CD8-positive, alpha-beta memory T cell (primary cell): ENCODE measurements around the gene KDM4C. TPM values are rescaled to one million over a fixed set of nuclear protein-coding genes. Genes with fewer than 3 reads are reported as not detected.

Source experiments
- CTCF ChIA-PET: fragments of 350-600 bp; sonication (Branson Sonifier 250); formaldehyde crosslinking; loops from one replicate; lab custom pipeline; 2021; ENCODE audit warnings: antibody characterized with exemption; lab: Charles Lee
- POLR2A ChIA-PET: fragments of 350-600 bp; sonication (Branson Sonifier 250); formaldehyde crosslinking; loops from one replicate; lab custom pipeline; 2021; ENCODE audit warnings: antibody characterized with exemption; lab: Charles Lee
- DNase-seq, 5 donors: peaks; one replicate each; pipeline versions ENCODE4 v3.0.0 to v3.0.0-alpha.2; 2020 to 2022; ENCODE audit warnings: mixed read lengths in 1 of 5
- H3K27ac ChIP-seq: one replicate; pipeline ENCODE4 v1.7.0; 2013; ENCODE audit warnings: low read depth, mild to moderate bottlenecking, low read length, moderate library complexity
- H3K27me3 ChIP-seq: 2 replicates; pipeline ENCODE4 v1.7.0; 2013; ENCODE audit warnings: low read length, mild to moderate bottlenecking; ENCODE audit not compliant: insufficient read depth, poor library complexity, severe bottlenecking
- H3K36me3 ChIP-seq: 2 replicates; pipeline ENCODE4 v1.7.0; 2013; ENCODE audit warnings: mild to moderate bottlenecking, low read length, moderate library complexity; ENCODE audit not compliant: insufficient read depth
- H3K4me1 ChIP-seq: 2 replicates; pipeline ENCODE4 v1.7.0; 2013; ENCODE audit warnings: mild to moderate bottlenecking, low read length, moderate library complexity; ENCODE audit not compliant: insufficient read depth
- H3K4me3 ChIP-seq: 2 replicates; pipeline ENCODE4 v1.7.0; 2013; ENCODE audit warnings: mild to moderate bottlenecking, low read length
- H3K9me3 ChIP-seq: 2 replicates; pipeline ENCODE4 v1.7.0; 2013; ENCODE audit warnings: mild to moderate bottlenecking, low read length
- H3K27ac Mint-ChIP-seq, 8 donors: one replicate each; pipeline ENCODE4 v1.8.0; 2020 to 2021; ENCODE audit warnings: mixed read lengths in 8 of 8, mild to moderate bottlenecking in 6 of 8, inconsistent platforms in 3 of 8, moderate library complexity in 3 of 8
- H3K27me3 Mint-ChIP-seq, 2 donors: one replicate each; pipeline ENCODE4 v1.8.0; 2020 to 2021; ENCODE audit warnings: mixed read lengths in 2 of 2, mild to moderate bottlenecking in 1 of 2, moderate library complexity in 1 of 2
- H3K36me3 Mint-ChIP-seq, 3 donors: one replicate each; pipeline ENCODE4 v1.8.0; 2020 to 2021; ENCODE audit warnings: mixed read lengths in 3 of 3, inconsistent platforms in 1 of 3, mild to moderate bottlenecking in 1 of 3
- H3K4me1 Mint-ChIP-seq, 3 donors: one replicate each; pipeline ENCODE4 v1.8.0; 2020 to 2021; ENCODE audit warnings: mixed read lengths in 3 of 3, inconsistent platforms in 1 of 3, mild to moderate bottlenecking in 1 of 3
- H3K4me3 Mint-ChIP-seq, 7 donors: one replicate each; pipeline ENCODE4 v1.8.0; 2020 to 2021; ENCODE audit warnings: mixed read lengths in 7 of 7, mild to moderate bottlenecking in 6 of 7, moderate library complexity in 4 of 7, inconsistent platforms in 2 of 7
- H3K9me3 Mint-ChIP-seq, 5 donors: one replicate each; pipeline ENCODE4 v1.8.0; 2020 to 2022; ENCODE audit warnings: mixed read lengths in 5 of 5, mild to moderate bottlenecking in 3 of 5, moderate library complexity in 2 of 5, inconsistent platforms in 1 of 5
- polyA plus RNA-seq: library from polyadenylated mRNA; unstranded; fragments of 300-500 nt; fragmentation: Illumina TruSeq; gene quantifications from one replicate; pipeline ENCODE4 v1.2.3, GENCODE V29; 2021
- total RNA-seq, 2 experiments: library from RNA; stranded (reverse); gene quantifications; one replicate each; pipeline ENCODE4 v1.2.3, GENCODE V29; 2021

KDM4C gene
- total and polyA plus RNA-seq, 3 experiments from 2014 or later: 25.9 to 31.9 (median 26.8) TPM

- Histone ChIP-seq H3K9me3 (no peaks in the 10 kb centered on the region), H3K27me3 (no peaks in the 10 kb centered on the region), H3K36me3 (peaks cover 5% of the 10 kb centered on the region), H3K4me1 (no peaks in the 10 kb centered on the region), H3K27ac (no peak overlapping the region), H3K4me3 (no peak overlapping the region)
- Mint-ChIP-seq H3K4me3 (no peak overlapping the region), H3K27ac (peak overlapping the region in 5 of 8 donors; percentile 4 to 58 (median 51)), H3K27me3 (no peaks in the 10 kb centered on the region), H3K4me1 (peaks cover 7 to 17% (median 13%) of the 10 kb centered on the region in 3 donors), H3K9me3 (no peaks in the 10 kb centered on the region), H3K36me3 (peaks cover 16 to 59% (median 25%) of the 10 kb centered on the region in 3 donors)
- CTCF ChIA-PET: interaction anchor here (1.0 kb wide), 1 partner anchor 11 kb away, joined by 3 read pairs; no protein-coding TSS in a partner anchor
- no peak for DNase-seq
- POLR2A ChIA-PET: no interaction called here
These were observed 71.3 kb downstream of the KDM4C start for GRCh38 chr9:6829027-6829426.

DNA sequence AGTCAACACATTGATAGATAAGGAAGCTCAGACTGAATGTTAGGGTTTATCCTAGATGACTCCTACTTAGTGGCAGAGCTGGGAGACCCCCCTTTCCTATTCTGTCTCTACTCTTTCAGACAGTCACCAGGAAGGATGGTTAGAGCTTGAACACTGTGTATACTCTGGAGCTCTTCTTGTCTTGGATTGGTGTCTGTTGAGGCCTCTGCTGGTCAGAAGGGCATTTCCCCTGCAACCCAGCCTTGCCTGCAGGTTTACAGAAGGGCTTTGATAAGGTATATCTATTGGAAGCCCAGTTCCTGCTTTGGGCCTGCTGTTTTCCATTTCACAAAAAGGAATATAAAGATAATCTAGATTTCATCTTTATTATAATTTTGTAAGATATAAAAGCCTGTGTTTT, 71.8 kb downstream of the KDM4C start:
- Mint-ChIP-seq H3K4me1 (peaks cover 7 to 14% (median 13%) of the 10 kb centered on the region in 3 donors), H3K36me3 (peaks cover 21 to 61% (median 29%) of the 10 kb centered on the region in 3 donors), H3K9me3 (no peaks in the 10 kb centered on the region), H3K27me3 (no peaks in the 10 kb centered on the region), H3K27ac (peak overlapping the region in 2 of 8 donors; percentile 51 to 58), H3K4me3 (no peak overlapping the region)
- Histone ChIP-seq H3K4me1 (no peaks in the 10 kb centered on the region), H3K9me3 (no peaks in the 10 kb centered on the region), H3K27me3 (no peaks in the 10 kb centered on the region), H3K27ac (no peak overlapping the region), H3K4me3 (no peak overlapping the region), H3K36me3 (peaks cover 5% of the 10 kb centered on the region)
- CTCF ChIA-PET: interaction anchor here (1.0 kb wide), 1 partner anchor 10 kb away, joined by 3 read pairs; no protein-coding TSS in a partner anchor
- POLR2A ChIA-PET: no interaction called here
- no peak for DNase-seq

DNA sequence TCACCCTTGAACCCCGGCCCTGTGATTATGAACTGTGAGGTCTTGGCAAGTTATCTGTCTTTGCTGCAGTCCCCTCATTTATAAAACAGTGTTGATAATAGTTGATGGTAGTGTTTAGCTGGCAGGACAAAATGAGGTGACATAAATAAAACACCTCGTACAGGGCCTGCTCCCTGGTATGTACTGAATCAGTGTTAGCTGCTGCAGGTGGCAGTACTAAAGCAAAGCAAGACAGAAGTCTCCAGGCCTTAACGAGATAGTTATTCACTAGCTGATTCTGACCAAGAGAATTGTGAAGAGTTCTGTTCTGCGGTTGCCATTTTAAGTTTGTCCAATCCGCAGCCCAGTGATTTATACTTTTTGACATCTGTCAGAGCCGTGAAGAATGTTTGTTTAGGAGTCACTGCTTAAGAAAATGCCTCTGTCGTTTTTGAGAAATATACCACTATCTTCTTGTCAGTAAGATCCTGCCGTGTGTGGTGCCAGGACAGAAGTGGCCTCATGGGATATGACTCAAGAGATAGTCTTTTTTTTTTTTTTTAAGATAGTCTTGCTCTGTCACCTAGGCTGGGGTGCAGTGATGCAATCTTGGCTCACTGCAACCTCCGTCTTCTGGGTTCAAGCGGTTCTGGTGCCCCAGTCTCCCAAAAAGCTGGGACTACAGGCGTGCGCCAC, 75.9 kb downstream of the KDM4C start:
- H3K27ac Mint-ChIP-seq: peak overlapping the region in 1 of 8 donors; percentile 65
- H3K4me3 Mint-ChIP-seq: no peak overlapping the region
- Histone ChIP-seq H3K4me3 (no peak overlapping the region), H3K27ac (no peak overlapping the region), H3K9me3 (no peaks in the 10 kb centered on the region), H3K4me1 (no peaks in the 10 kb centered on the region), H3K27me3 (no peaks in the 10 kb centered on the region), H3K36me3 (peaks cover 4% of the 10 kb centered on the region)
- no peaks in the 10 kb centered on the region for H3K9me3 Mint-ChIP-seq
- H3K4me1 Mint-ChIP-seq: peaks cover 7 to 17% (median 11%) of the 10 kb centered on the region in 3 donors
- DNase-seq: no peak
- H3K36me3 Mint-ChIP-seq: peaks cover 30 to 69% (median 32%) of the 10 kb centered on the region in 3 donors
- no peaks in the 10 kb centered on the region for H3K27me3 Mint-ChIP-seq
- CTCF ChIA-PET: no interaction called here
- POLR2A ChIA-PET: no interaction called here

- Histone ChIP-seq H3K36me3 (no peaks in the 10 kb centered on the region), H3K4me3 (no peak overlapping the region), H3K27me3 (no peaks in the 10 kb centered on the region), H3K4me1 (no peaks in the 10 kb centered on the region), H3K27ac (no peak overlapping the region), H3K9me3 (no peaks in the 10 kb centered on the region)
- no peak for DNase-seq
- ChIA-PET POLR2A (no interaction called here), CTCF (no interaction called here)
- Mint-ChIP-seq H3K27me3 (no peaks in the 10 kb centered on the region), H3K27ac (no peak overlapping the region), H3K36me3 (peaks cover 24 to 66% (median 32%) of the 10 kb centered on the region in 3 donors), H3K9me3 (no peaks in the 10 kb centered on the region), H3K4me3 (no peak overlapping the region), H3K4me1 (peaks cover 2 to 12% (median 5%) of the 10 kb centered on the region in 3 donors)
These were observed 76.5 kb downstream of the KDM4C start for GRCh38 chr9:6834306-6834705.

DNA sequence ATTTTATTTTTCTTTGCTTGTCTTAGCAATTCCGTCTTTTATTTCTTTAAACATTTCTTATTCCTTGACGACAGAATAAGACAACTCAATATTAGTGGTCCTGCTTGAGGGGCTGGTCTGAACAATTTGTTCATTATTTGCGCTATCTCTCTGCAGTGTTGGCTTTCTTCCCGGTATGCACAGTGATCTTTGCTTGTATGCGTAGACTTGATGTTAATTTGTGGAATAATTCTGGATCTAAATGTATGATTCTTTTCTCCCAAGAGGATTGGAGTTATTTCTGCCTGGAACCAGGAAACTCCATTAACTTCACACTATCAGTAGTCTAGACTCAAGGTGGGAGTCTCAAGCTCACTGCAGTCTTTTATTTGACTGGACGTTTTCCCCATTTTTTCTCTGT, 80.4 kb downstream of the KDM4C start:
- H3K36me3 ChIP-seq: no peaks in the 10 kb centered on the region
- no peak overlapping the region for H3K27ac ChIP-seq
- Mint-ChIP-seq H3K4me3 (no peak overlapping the region), H3K27ac (peak overlapping the region in 2 of 8 donors; percentile 12 to 50), H3K9me3 (no peaks in the 10 kb centered on the region), H3K27me3 (no peaks in the 10 kb centered on the region), H3K4me1 (peaks cover 11 to 33% (median 22%) of the 10 kb centered on the region in 3 donors), H3K36me3 (peaks cover 20 to 53% (median 24%) of the 10 kb centered on the region in 3 donors)
- DNase-seq: no peak
- ChIA-PET POLR2A (no interaction called here), CTCF (no interaction called here)
- no peak overlapping the region for H3K4me3 ChIP-seq
- no peaks in the 10 kb centered on the region for H3K27me3 ChIP-seq
- H3K4me1 ChIP-seq: no peaks in the 10 kb centered on the region
- H3K9me3 ChIP-seq: no peaks in the 10 kb centered on the region

GRCh38 chr9:6842584-6842947, 84.8 kb downstream of the KDM4C start:
- ChIA-PET POLR2A (no interaction called here), CTCF (no interaction called here)
- Histone ChIP-seq H3K27me3 (no peaks in the 10 kb centered on the region), H3K36me3 (no peaks in the 10 kb centered on the region), H3K4me3 (no peak overlapping the region), H3K9me3 (no peaks in the 10 kb centered on the region), H3K27ac (no peak overlapping the region), H3K4me1 (no peaks in the 10 kb centered on the region)
- no peak overlapping the region for H3K4me3 Mint-ChIP-seq
- H3K27ac Mint-ChIP-seq: peak overlapping the region in 1 of 8 donors; percentile 50
- peaks cover 0 to 39% (median 13%) of the 10 kb centered on the region in 3 donors for H3K36me3 Mint-ChIP-seq
- H3K4me1 Mint-ChIP-seq: peaks cover 16 to 51% (median 37%) of the 10 kb centered on the region in 3 donors
- no peaks in the 10 kb centered on the region for H3K27me3 Mint-ChIP-seq
- H3K9me3 Mint-ChIP-seq: no peaks in the 10 kb centered on the region
- DNase-seq: no peak

- no peak overlapping the region for H3K4me3 Mint-ChIP-seq
- H3K4me1 ChIP-seq: no peaks in the 10 kb centered on the region
- no peaks in the 10 kb centered on the region for H3K27me3 ChIP-seq
- peaks cover 0 to 40% (median 13%) of the 10 kb centered on the region in 3 donors for H3K36me3 Mint-ChIP-seq
- ChIA-PET CTCF (no interaction called here), POLR2A (no interaction called here)
- no peaks in the 10 kb centered on the region for H3K27me3 Mint-ChIP-seq
- peaks cover 17 to 50% (median 35%) of the 10 kb centered on the region in 3 donors for H3K4me1 Mint-ChIP-seq
- H3K9me3 ChIP-seq: no peaks in the 10 kb centered on the region
- H3K4me3 ChIP-seq: no peak overlapping the region
- no peaks in the 10 kb centered on the region for H3K9me3 Mint-ChIP-seq
- no peak overlapping the region for H3K27ac ChIP-seq
- DNase-seq: no peak
- H3K36me3 ChIP-seq: no peaks in the 10 kb centered on the region
- no peak overlapping the region for H3K27ac Mint-ChIP-seq
These were observed 86.0 kb downstream of the KDM4C start for GRCh38 chr9:6843742-6844141.

DNA sequence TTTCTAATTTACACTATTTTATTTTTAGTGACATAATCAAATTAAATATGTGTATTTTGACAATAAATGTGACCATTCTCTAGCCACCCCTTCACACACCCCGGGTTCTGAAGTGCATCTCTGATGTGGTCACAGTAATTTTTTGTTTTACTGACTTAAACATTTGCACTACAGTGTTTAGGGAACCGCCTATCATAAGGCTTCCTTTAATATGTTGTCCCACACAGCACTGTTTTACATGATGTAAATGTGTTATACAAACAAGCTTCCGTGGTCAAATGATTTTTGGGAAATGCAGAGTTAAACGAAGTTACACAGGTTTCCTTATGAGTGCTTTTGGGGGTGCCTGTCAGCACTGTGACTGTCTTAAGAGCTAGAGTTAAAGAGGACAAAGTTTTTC, 86.5 kb downstream of the KDM4C start:
- POLR2A ChIA-PET: no interaction called here
- Mint-ChIP-seq H3K27ac (no peak overlapping the region), H3K36me3 (peaks cover 0 to 42% (median 13%) of the 10 kb centered on the region in 3 donors), H3K4me3 (no peak overlapping the region), H3K27me3 (no peaks in the 10 kb centered on the region), H3K9me3 (no peaks in the 10 kb centered on the region), H3K4me1 (peaks cover 17 to 53% (median 36%) of the 10 kb centered on the region in 3 donors)
- Histone ChIP-seq H3K4me3 (no peak overlapping the region), H3K36me3 (no peaks in the 10 kb centered on the region), H3K9me3 (no peaks in the 10 kb centered on the region), H3K4me1 (no peaks in the 10 kb centered on the region), H3K27me3 (no peaks in the 10 kb centered on the region), H3K27ac (no peak overlapping the region)
- DNase-seq: no peak
- CTCF ChIA-PET: no interaction called here
